ENCODE data around the gene VPS41.

The VPS41 gene

DNA sequence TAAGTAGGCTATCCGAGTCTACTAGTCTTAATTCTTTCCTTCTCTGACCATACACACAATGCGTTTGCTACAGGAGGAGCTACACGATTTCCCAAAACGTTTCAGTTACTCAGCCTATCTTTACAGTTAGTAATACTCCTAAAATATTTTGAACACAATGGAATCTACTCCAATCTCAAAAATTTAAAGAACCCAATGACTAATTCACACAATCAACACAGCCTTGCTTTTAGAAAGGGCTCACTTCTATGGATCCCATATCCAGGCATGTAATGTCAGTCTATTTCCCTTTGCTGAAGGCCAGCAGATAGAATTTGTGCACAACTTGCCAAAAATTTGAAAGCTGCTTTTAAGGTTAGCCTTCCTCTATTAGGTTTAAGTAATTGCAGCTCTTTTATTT, 107.2 kb downstream of the VPS41 start:
- no peak for DNase-seq

- DNase-seq = no peak
These were observed 110.3 kb downstream of the VPS41 start for GRCh38 chr7:38798552-38799267.

- DNase-seq = no peak
These were observed 112.1 kb downstream of the VPS41 start for GRCh38 chr7:38796626-38797501.

DNA sequence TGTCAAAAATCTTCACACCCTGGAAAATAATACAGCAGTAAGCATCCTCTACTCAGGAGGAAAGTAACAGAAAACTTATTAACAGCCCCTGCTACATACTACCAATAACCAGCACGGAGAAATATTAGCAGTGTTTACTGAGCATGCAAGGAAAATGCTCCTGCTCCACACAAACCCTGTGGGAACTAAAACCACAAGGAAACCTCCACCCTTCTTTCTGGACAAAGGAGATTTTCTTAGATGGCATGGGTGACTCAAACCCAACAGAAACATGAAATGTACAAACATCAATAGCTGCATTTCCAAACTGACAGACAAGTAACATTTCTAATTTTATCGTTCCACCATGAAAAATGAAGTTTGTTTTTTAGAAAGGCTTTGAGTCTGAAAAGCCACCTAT, 113.4 kb downstream of the VPS41 start:
- DNase-seq = no peak

GRCh38 chr7:38781991-38782390, 127.0 kb downstream of the VPS41 start:
- no peak for DNase-seq

- DNase-seq = no peak
These were observed 131.4 kb downstream of the VPS41 start for GRCh38 chr7:38777609-38778008.

DNA sequence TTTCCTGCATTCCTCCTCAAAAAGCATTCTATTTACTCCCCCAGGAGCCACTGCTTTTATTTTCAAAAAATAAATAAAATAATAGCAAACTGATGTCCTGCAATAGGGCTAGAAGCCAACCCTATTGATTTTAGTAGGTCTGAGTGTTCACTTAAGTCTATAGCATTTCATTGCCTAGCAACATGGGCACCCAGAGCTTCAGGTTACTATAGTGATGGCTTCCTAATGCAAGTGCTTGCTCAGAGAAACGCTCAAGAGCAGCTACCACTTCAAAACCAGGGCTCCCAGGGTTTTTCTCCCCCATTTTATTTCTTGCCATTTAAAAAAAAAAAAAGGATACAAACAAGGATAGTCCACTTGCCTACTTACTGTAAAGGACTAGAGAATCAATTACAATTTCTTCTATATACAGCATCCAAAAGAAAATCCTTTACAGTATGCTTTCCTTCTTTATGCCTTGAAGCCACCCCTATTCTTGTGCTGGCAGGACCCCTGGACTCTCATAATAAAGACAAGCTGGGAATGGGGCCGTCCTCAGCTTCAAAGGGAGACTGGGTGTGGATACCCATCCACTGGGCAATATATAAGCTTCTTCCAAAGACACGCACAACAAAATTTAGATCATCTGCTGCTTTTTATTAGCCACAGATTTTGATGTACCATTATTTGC, 133.3 kb downstream of the VPS41 start:
- DNase-seq = no peak

GRCh38 chr7:38773430-38773829, 135.6 kb downstream of the VPS41 start:
- no peak for DNase-seq

DNA sequence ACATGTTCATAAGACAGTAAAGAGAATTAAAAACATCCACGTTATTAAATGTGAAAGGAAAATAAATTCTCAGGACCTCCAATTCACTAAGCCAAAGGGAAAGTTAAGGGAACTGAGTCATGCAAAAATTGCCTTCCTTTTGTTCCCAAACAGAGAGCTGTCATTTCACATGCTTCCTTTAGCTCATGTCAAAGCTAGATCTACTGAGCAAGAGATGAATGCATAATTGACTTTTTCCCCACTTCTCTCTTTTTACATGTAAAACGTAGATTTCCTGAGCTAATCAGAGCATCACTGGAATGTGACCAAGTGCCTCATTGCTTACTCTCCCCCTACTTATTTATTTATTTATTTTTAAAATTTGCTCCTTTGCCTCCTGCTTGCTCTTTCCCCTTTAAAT, 148.8 kb downstream of the VPS41 start:
- DNase-seq = no peak

DNA sequence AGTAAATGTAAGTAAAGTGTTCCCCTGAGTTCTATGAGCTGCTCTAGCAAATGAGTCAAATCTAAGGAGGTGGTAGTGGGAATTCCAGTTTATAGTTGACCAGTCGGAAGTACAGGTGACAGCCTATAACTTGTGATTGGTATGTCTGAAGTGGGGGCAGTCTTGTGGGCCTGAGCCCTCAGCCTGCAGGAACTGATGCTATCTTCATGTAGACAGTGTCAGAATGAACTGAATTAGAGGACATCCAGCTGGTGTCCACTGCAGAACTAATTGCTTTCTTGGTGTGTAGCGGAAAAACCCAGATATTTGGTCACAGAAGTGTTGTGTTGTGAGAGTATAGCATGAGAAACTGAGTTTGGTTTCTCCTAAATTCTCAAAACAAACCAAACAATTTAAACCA, 150.0 kb downstream of the VPS41 start:
- no peak for DNase-seq

- no peak for DNase-seq
These were observed 151.1 kb downstream of the VPS41 start for GRCh38 chr7:38757931-38758330.

- no peak for DNase-seq
These were observed 152.5 kb downstream of the VPS41 start for GRCh38 chr7:38756521-38756920.

GRCh38 chr7:38753347-38753746, 155.6 kb downstream of the VPS41 start:
- no peak for DNase-seq

DNA sequence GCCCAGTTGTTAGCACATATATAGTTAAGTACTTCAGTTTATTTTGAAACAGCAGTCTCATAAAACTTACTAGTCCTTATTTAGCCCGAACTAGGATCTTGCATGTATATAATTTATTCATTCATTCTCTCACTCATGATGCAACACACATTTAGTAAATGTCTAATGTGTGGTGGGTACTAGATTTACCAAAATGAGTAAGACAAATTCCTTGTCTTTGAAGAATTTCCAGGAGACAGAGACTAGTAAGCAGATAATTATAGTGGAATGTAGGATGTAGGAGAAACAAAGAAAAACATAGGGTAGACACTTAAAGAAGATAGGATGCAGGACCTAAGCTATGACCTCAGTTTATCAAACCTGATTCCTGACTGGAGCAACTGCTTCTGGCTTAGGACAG, 157.6 kb downstream of the VPS41 start:
- no peak for DNase-seq

DNA sequence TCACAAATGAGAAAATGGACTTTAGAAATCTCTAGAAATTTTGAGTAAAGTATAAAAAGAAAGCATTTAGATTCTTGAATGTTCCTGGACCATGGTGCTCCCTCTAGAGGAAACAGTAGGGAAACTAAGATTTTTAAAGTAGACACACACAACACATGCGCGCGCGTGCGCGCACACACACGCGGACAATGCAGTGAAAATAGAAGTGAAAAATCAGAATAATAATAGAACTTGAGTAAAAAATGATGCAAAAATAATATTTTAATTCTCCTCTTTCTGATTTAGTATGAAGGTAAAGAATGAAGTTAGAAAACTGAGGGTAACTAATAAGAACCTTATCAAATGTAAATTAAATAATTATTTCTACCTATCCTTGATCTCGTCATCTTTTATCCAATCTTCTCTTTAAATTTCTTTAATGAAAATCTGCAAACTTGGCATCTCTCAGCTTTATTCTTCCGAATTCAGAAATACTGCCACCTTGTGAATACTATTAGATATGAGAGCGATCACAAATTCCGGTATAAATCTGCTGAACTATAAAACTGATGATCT, 160.9 kb downstream of the VPS41 start:
- no peak for DNase-seq

DNA sequence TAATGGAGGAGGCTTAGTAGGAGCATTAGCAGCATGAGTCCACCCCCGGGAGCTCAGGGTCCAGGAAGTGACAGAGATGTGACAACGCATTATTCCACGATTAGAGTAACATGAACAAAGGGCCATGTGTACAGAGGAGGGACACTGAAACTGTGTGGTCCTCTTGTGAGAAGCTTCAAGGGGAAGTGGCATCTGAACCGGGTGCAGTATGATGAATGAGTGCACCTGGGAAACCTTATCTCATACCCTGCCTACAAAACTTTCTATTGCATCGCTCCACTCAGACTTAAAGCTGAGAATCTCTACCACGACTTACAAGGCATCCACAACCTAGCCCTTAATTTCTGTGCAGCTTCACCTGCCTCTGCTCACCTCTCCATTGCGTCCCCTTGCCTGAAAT, 162.6 kb downstream of the VPS41 start:
- DNase-seq = no peak

DNA sequence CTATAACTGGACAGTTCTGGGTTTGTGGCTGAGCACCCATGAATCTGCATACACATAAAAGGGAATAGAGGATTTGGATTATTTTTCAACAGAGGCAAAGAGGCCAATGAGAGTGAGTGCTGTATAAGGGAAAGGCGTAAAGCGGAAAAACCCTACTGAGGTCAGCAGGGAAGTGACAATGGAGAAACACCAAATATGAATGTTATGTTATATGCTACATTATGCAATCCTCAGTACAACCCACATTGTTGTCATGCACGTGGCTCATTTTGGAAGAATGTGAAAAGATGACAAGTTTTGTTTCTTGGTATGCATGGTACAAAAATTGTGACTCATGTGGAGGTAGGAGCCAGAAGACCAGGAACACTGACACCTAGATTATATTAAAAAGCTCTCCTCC, 164.2 kb downstream of the VPS41 start:
- DNase-seq = no peak

- no peak for DNase-seq
These were observed 165.1 kb downstream of the VPS41 start for GRCh38 chr7:38743899-38744298.

DNA sequence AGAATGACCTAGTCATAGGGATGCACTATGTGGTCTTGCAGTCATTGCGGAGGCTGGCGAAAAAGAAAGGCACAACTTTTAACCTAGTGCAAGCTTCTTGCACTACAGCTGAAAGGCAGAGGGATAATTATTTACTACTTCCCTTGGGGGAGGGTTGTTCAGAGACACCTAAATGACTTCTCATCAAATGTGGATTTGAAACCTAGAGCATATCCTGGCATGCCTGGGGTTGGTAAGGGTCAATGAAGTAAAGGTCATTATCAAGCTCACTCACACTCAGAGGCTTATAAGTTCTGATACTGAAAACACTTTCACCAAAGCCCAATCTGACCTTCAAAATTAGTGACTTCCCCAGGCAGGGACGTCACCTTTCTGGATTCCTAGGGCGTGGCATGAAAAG, 168.9 kb downstream of the VPS41 start:
- no peak for DNase-seq

DNA sequence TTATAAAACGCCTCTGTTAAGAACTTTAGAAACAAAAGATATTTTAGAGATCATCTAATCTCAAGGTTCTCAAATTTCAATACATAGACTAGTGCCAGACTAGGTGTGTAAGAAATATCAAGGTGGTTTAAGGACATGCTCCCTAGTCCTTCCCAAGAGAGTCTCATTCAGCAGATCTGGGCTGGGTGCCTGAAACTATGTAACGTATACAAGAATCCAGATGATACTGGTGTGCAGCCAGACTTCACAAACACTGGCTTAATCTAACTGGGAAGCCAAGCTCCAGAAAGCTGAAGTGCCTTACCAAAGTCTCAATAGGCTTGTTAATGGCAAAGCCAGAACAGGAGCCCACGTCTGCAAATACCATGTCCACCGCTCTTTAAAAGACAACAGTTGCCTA, 172.9 kb downstream of the VPS41 start:
- no peak for DNase-seq

- no peak for DNase-seq
These were observed 177.8 kb downstream of the VPS41 start for GRCh38 chr7:38731215-38731614.

- no peak for DNase-seq
These were observed 180.8 kb downstream of the VPS41 start for GRCh38 chr7:38728145-38728544.

- DNase-seq = no peak
These were observed 181.6 kb downstream of the VPS41 start for GRCh38 chr7:38727184-38727940.
